Upper lobe of left lung (tissue), 4 donors: ENCODE results near the gene SRP19.

Experiments used
- POLR2AphosphoS5 ChIP-seq, 2 donors: sonication (generic); formaldehyde crosslinking; IDR thresholded peaks; one replicate each; pipeline ENCODE4 v1.5.1; 2017; ENCODE audit warnings: antibody characterized with exemption in 2 of 2
- TF ChIP-seq, protein P1 (sequence below), 6 experiments: fragments of 450-650 bp in 4 of 6; fragments of 200-600 bp in 2 of 6; sonication (generic) in 2 of 6; IDR thresholded peaks; one replicate each; pipeline ENCODE4 v1.5.1; 2016 to 2019; ENCODE audit warnings: antibody characterized with exemption in 6 of 6

DNA sequence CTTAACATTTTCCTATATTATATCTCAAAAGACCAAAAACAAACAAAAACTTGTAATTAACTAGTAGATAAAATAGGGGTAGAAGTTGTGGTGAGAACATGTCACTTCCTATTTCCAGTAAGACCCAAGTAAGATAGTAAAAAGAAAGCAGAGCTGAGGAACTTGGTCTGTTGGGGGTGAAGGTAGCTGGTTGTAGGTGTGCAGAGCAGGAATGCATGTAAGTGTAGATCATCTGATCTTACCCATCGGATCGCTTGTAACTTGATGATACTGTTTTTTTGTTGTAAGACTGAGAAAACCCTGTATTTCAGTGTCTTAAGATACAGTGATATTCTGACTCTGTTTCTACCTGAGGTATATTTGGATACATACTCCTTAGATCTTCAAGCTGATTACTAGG lies 5.7 kb downstream of the SRP19 start:
- no peak for TF ChIP-seq POLR2AphosphoS5 (IDR thresholded peaks at IDR 0.05)
- TF ChIP-seq, protein P1, sequence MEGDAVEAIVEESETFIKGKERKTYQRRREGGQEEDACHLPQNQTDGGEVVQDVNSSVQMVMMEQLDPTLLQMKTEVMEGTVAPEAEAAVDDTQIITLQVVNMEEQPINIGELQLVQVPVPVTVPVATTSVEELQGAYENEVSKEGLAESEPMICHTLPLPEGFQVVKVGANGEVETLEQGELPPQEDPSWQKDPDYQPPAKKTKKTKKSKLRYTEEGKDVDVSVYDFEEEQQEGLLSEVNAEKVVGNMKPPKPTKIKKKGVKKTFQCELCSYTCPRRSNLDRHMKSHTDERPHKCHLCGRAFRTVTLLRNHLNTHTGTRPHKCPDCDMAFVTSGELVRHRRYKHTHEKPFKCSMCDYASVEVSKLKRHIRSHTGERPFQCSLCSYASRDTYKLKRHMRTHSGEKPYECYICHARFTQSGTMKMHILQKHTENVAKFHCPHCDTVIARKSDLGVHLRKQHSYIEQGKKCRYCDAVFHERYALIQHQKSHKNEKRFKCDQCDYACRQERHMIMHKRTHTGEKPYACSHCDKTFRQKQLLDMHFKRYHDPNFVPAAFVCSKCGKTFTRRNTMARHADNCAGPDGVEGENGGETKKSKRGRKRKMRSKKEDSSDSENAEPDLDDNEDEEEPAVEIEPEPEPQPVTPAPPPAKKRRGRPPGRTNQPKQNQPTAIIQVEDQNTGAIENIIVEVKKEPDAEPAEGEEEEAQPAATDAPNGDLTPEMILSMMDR (IDR thresholded peaks at IDR 0.05) = no peak
